ENCODE measurements around the gene RGL3.

DNA sequence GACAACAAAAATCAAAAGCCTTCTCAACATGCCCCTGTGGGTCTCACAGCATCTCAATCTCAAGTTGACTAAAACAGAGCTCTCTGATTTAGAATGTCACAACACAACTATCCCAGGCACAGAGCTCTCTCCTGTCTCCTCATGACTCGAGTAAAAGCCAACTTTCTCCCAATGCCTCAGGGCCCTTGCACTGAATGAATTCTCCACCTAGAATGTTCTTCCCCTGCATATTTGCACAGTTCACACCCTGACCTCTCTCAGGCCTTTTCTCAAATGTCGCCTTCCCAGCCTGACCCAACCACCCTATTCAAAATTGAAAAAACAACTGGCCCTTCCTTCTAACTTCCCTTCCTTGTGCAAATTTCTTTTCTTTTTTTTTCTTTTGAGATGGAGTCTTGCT, 48.4 kb downstream of the RGL3 start:
- no peak for TF ChIP-seq YY1 (IDR thresholded peaks at IDR 0.05; ENCODE audit: insufficient read depth, insufficient read length)
- TF ChIP-seq SUZ12 (IDR thresholded peaks at IDR 0.05; ENCODE audit: extremely low read depth, insufficient read depth, insufficient read length), result no peak
- TF ChIP-seq ZNF274 (IDR thresholded peaks at IDR 0.05; ENCODE audit: low read depth, low read length), result no peak

Measured in NT2/D1 (cell line).